Endodermal cell (in vitro differentiated cells): ENCODE measurements around the gene GALK1. TPM values are rescaled to one million over a fixed set of nuclear protein-coding genes. Genes with fewer than 3 reads are reported as not detected.
A peak's percentile ranks its signal among the peaks of the same experiment; 100 is the strongest.
"Not testable (repeated sequence)": the region's sequence is repeated elsewhere in the genome, so short reads cannot be mapped to it uniquely, and the experiment has no call there.

ENCODE experiments used
- DNase-seq: peaks from one replicate; pipeline ENCODE4 v3.0.0-alpha.2; 2017
- H3K27ac ChIP-seq: 2 replicates; pipeline ENCODE4 v1.5.1; 2013; ENCODE audit warnings: mild to moderate bottlenecking, low read depth, low read length, moderate library complexity
- H3K27me3 ChIP-seq: 2 replicates; pipeline ENCODE4 v1.6.1; 2013; ENCODE audit warnings: mild to moderate bottlenecking, low read length, moderate library complexity; ENCODE audit not compliant: insufficient read depth, control insufficient read depth, poor library complexity, severe bottlenecking
- H3K36me3 ChIP-seq: 2 replicates; pipeline ENCODE4 v1.7.0; 2013; ENCODE audit warnings: mild to moderate bottlenecking, low read length, moderate library complexity; ENCODE audit not compliant: control insufficient read depth, insufficient read depth
- H3K4me1 ChIP-seq: one replicate; pipeline ENCODE4 v1.7.0; 2013; ENCODE audit warnings: low read length; ENCODE audit not compliant: control insufficient read depth, insufficient read depth
- H3K4me3 ChIP-seq: 2 replicates; pipeline ENCODE4 v1.5.1; 2013; ENCODE audit warnings: mild to moderate bottlenecking, low read length, moderate library complexity
- H3K9ac ChIP-seq: 2 replicates; pipeline ENCODE4 v1.6.1; 2013; ENCODE audit warnings: mild to moderate bottlenecking, low read length, moderate library complexity; ENCODE audit not compliant: poor library complexity, severe bottlenecking; ENCODE audit errors: extremely low read depth
- H3K9me3 ChIP-seq: 2 replicates; pipeline ENCODE4 v1.6.1; 2013; ENCODE audit warnings: mild to moderate bottlenecking, low read length, moderate library complexity; ENCODE audit not compliant: control insufficient read depth
- H3K27ac Mint-ChIP-seq: 2 replicates; pipeline ENCODE4 v1.8.0; 2020; ENCODE audit warnings: mixed read lengths
- H3K27me3 Mint-ChIP-seq: 2 replicates; pipeline ENCODE4 v1.8.0; 2021; ENCODE audit warnings: mild to moderate bottlenecking, mixed read lengths; ENCODE audit not compliant: insufficient read depth
- H3K36me3 Mint-ChIP-seq: 2 replicates; pipeline ENCODE4 v1.8.0; 2020; ENCODE audit warnings: low read depth, mixed read lengths
- H3K4me1 Mint-ChIP-seq: 2 replicates; pipeline ENCODE4 v1.8.0; 2020; ENCODE audit warnings: mixed read lengths
- H3K4me3 Mint-ChIP-seq: 2 replicates; pipeline ENCODE4 v1.8.0; 2020; ENCODE audit warnings: mild to moderate bottlenecking, moderate library complexity, mixed read lengths
- H3K9me3 Mint-ChIP-seq: 2 replicates; pipeline ENCODE4 v1.8.0; 2020; ENCODE audit warnings: mild to moderate bottlenecking, mixed read lengths
- CTCF ChIP-seq: fragments of 200-600 bp; sonication (generic); conservative IDR thresholded peaks from 2 replicates; pipeline ENCODE4 v1.5.0; 2021; ENCODE audit warnings: antibody characterized with exemption, mild to moderate bottlenecking
- WGBS, 2 experiments: methylation state at CpG; one replicate each; pipeline versions ENCODE4 v1.1.5 to v1.1.7; 2013; ENCODE audit warnings: missing lambda C conversion rate in 2 of 2, mixed read lengths in 1 of 2; ENCODE audit not compliant: insufficient coverage in 1 of 2, insufficient read length in 1 of 2; 5-methylcytosine and 5-hydroxymethylcytosine counted together
- total RNA-seq, 2 donors: library from RNA; stranded (reverse); fragmentation: NEBNext Ultra II Directional in 1 of 2; extraction: Animal tissue kit (Norgen Biotek cat#: 25700) in 1 of 2; gene quantifications; 2 replicates in 1 of 2; 3 replicates in 1 of 2; pipeline ENCODE4 v1.2.1, GENCODE V29; 2021

Gene GALK1
- total RNA-seq, 2 donors from 2014 or later: 26.7 to 33.2 TPM

- 0 to 3% methylated on average over 3 of the region's 5 CpGs for whole genome bisulfite sequencing, 2 experiments
- no peaks in the 10 kb centered on the region for H3K9me3 ChIP-seq
- Mint-ChIP-seq H3K36me3 (peaks cover 24% of the 10 kb centered on the region), H3K4me1 (peaks cover 35% of the 10 kb centered on the region), H3K4me3 (peak overlapping the region; percentile 97), H3K27ac (no peak overlapping the region), H3K27me3 (no peaks in the 10 kb centered on the region), H3K9me3 (peaks cover 1% of the 10 kb centered on the region)
- no peak for TF ChIP-seq CTCF
- peaks cover 29% of the 10 kb centered on the region for H3K36me3 ChIP-seq
- peak overlapping the region; percentile 65 for H3K4me3 ChIP-seq
- H3K9ac ChIP-seq: no peak overlapping the region
- H3K27ac ChIP-seq: no peak overlapping the region
- H3K4me1 ChIP-seq: peaks cover 4% of the 10 kb centered on the region
- DNase-seq: no peak
- H3K27me3 ChIP-seq: no peaks in the 10 kb centered on the region
These were observed 15.2 kb upstream of the GALK1 start for GRCh38 chr17:75779987-75780889.

- Mint-ChIP-seq H3K27me3 (no peaks in the 10 kb centered on the region), H3K9me3 (peaks cover 1% of the 10 kb centered on the region), H3K4me3 (peak overlapping the region; percentile 97), H3K4me1 (peaks cover 35% of the 10 kb centered on the region), H3K27ac (peak overlapping the region; percentile 100), H3K36me3 (peaks cover 24% of the 10 kb centered on the region)
- Histone ChIP-seq H3K27ac (peak overlapping the region; percentile 92), H3K4me3 (peak overlapping the region; percentile 96), H3K4me1 (peaks cover 4% of the 10 kb centered on the region), H3K36me3 (peaks cover 29% of the 10 kb centered on the region), H3K27me3 (no peaks in the 10 kb centered on the region), H3K9me3 (no peaks in the 10 kb centered on the region), H3K9ac (peak overlapping the region; percentile 99)
- peak; percentile 100 for DNase-seq
- WGBS, 2 experiments: 0% methylated on average over 31 to 84 of the region's 84 CpGs
- TF ChIP-seq CTCF: no peak
These were observed 14.4 kb upstream of the GALK1 start for GRCh38 chr17:75779250-75779986.

- H3K27me3 Mint-ChIP-seq: no peaks in the 10 kb centered on the region
- H3K9me3 ChIP-seq: no peaks in the 10 kb centered on the region
- no peaks in the 10 kb centered on the region for H3K27me3 ChIP-seq
- TF ChIP-seq CTCF: peak; percentile 85
- H3K27ac Mint-ChIP-seq: peak overlapping the region; percentile 94
- H3K36me3 ChIP-seq: peaks cover 29% of the 10 kb centered on the region
- WGBS, 2 experiments: 0 to 2% methylated on average over 22 to 38 of the region's 38 CpGs
- H3K4me3 ChIP-seq: peak overlapping the region; percentile 96
- H3K9me3 Mint-ChIP-seq: peaks cover 1% of the 10 kb centered on the region
- peak overlapping the region; percentile 92 for H3K27ac ChIP-seq
- no peak for DNase-seq
- peaks cover 30% of the 10 kb centered on the region for H3K4me1 Mint-ChIP-seq
- peak overlapping the region; percentile 97 for H3K4me3 Mint-ChIP-seq
- peak overlapping the region; percentile 99 for H3K9ac ChIP-seq
- peaks cover 24% of the 10 kb centered on the region for H3K36me3 Mint-ChIP-seq
- peaks cover 1% of the 10 kb centered on the region for H3K4me1 ChIP-seq
These were observed 13.9 kb upstream of the GALK1 start for GRCh38 chr17:75778861-75779249.

GRCh38 chr17:75778066-75778860 lies 13.3 kb upstream of the GALK1 start:
- DNase-seq: peak; percentile 67
- not testable (repeated sequence) for H3K27me3 ChIP-seq, H3K4me1 ChIP-seq, H3K27ac ChIP-seq, H3K9me3 ChIP-seq, H3K27me3 Mint-ChIP-seq, H3K9me3 Mint-ChIP-seq
- 15 to 17% methylated on average over 12 to 19 of the region's 19 CpGs for WGBS, 2 experiments
- H3K4me3 ChIP-seq: peak overlapping the region; percentile 96
- H3K9ac ChIP-seq: peak overlapping the region; percentile 99
- Mint-ChIP-seq H3K36me3 (peaks cover 24% of the 10 kb centered on the region), H3K27ac (peak overlapping the region; percentile 94), H3K4me3 (peak overlapping the region; percentile 97), H3K4me1 (peaks cover 24% of the 10 kb centered on the region)
- peaks cover 29% of the 10 kb centered on the region for H3K36me3 ChIP-seq
